SK-N-SH treated with all-trans-retinoic acid at 6 μM for 48 hours (cell line): ENCODE results near the gene TBC1D16.

Experiments
- ARNTL ChIP-seq: fragments of 450-650 bp; formaldehyde crosslinking; IDR thresholded peaks from 2 replicates; pipeline ENCODE4 v1.5.0; 2020; ENCODE audit warnings: low read depth, mild to moderate bottlenecking, moderate library complexity, borderline replicate concordance
- CREB5 ChIP-seq: fragments of 250-450 bp; sonication (Bioruptor Pico); IDR thresholded peaks from 2 replicates; pipeline ENCODE4 v1.5.1; 2020; ENCODE audit warnings: low read depth, mild to moderate bottlenecking, moderate library complexity
- CSDC2 ChIP-seq: fragments of 250-450 bp; sonication (Bioruptor Pico); IDR thresholded peaks from 2 replicates; pipeline ENCODE4 v1.5.0; 2020; ENCODE audit warnings: mild to moderate bottlenecking, moderate library complexity
- ISL1 ChIP-seq: fragments of 250-450 bp; sonication (Bioruptor Pico); IDR thresholded peaks from 2 replicates; pipeline ENCODE4 v2.1.2; 2022; ENCODE audit warnings: mild to moderate bottlenecking, moderate library complexity
- PATZ1 ChIP-seq: fragments of 250-450 bp; sonication (Bioruptor Pico); IDR thresholded peaks from 2 replicates; pipeline ENCODE4 v1.8.0; 2020; ENCODE audit warnings: mild to moderate bottlenecking, moderate library complexity, borderline replicate concordance
- RARB ChIP-seq: fragments of 250-450 bp; sonication (Bioruptor Pico); IDR thresholded peaks from 2 replicates; pipeline ENCODE4 v1.8.0; 2021; ENCODE audit warnings: mild to moderate bottlenecking, moderate library complexity
- SNAI2 ChIP-seq: fragments of 250-450 bp; sonication (Bioruptor Pico); IDR thresholded peaks from 2 replicates; pipeline ENCODE4 v1.5.0; 2020; ENCODE audit warnings: mild to moderate bottlenecking, moderate library complexity
- ZFP30 ChIP-seq: fragments of 450-650 bp; formaldehyde crosslinking; IDR thresholded peaks from 2 replicates; pipeline ENCODE4 v1.5.0; 2022; ENCODE audit warnings: mild to moderate bottlenecking, moderate library complexity

DNA sequence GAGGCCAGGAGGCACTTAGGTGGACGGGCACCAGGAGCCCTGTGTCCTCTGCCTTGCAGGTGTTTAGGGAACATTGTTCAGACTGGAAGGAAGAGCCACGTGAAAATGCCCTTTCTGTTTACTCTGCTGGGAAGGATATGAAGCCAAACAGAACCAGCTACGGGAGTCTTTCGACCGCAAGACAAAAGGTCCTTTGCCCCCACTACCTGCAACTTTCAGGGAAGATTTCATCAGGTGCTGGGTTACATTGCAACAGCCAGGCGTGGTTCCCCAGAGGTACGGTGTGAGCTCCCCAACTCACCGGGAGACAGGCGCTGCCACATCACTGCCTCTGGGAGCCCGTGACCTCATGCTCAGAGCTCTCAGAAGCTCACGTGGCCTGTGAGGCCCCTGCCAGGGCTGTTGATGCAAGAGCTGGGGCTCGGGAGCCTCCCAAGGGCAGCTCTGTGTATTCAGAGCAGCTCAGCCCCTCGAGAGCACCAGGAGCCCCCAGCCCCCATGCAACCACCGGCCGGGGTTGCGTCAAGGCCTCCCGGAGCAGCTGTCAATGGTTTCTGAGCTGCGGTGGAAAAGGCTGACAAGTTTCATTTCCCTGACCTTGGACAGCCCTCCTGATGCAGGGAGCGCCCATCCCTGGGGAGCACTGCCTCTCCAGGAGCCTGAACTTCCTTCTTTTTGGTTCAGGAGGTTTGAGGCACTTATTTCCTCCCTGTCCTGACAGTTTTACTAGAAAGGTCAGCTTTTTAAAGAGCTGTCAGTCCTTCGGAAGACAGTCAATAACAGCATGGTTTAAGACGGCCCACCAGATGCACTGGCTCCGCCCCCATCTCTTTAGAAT lies 42.1 kb downstream of the TBC1D16 start:
- TF ChIP-seq SNAI2 (no peak), ARNTL (no peak), RARB (CRISPR knock-in tag) (no peak), PATZ1 (CRISPR knock-in tag) (no peak), CREB5 (no peak), ISL1 (CRISPR knock-in tag) (no peak), CSDC2 (CRISPR knock-in tag) (no peak), ZFP30 (no peak)
